ENCODE measurements around the gene AMBP. TPM values are rescaled to one million over a fixed set of nuclear protein-coding genes. Genes with fewer than 3 reads are reported as not detected.

AMBP gene
- polyA plus RNA-seq, 4 donors = 1.1 to 28.3 (median 1.6) TPM

GRCh38 chr9:114035221-114035844 is 42.8 kb downstream of the AMBP start:
- DNase-seq (ENCODE audit: low read depth in 4 of 4, low spot score in 2 of 4) = no peak

GRCh38 chr9:114034661-114035062 is 43.4 kb downstream of the AMBP start:
- no peak for DNase-seq (ENCODE audit: low read depth in 4 of 4, low spot score in 2 of 4)

GRCh38 chr9:114034196-114034595 is 43.9 kb downstream of the AMBP start:
- no peak for DNase-seq (ENCODE audit: low read depth in 4 of 4, low spot score in 2 of 4)

GRCh38 chr9:114033397-114034103 is 44.5 kb downstream of the AMBP start:
- no peak for DNase-seq (ENCODE audit: low read depth in 4 of 4, low spot score in 2 of 4)

- DNase-seq (ENCODE audit: low read depth in 4 of 4, low spot score in 2 of 4) = no peak
Measured at GRCh38 chr9:114031948-114032840, 45.9 kb downstream of the AMBP start.

GRCh38 chr9:114031037-114031630 is 47.0 kb downstream of the AMBP start:
- no peak for DNase-seq (ENCODE audit: low read depth in 4 of 4, low spot score in 2 of 4)

GRCh38 chr9:114030364-114030763 is 47.7 kb downstream of the AMBP start:
- DNase-seq (ENCODE audit: low read depth in 4 of 4, low spot score in 2 of 4) = no peak

GRCh38 chr9:114029311-114030170 is 48.6 kb downstream of the AMBP start:
- no peak for DNase-seq (ENCODE audit: low read depth in 4 of 4, low spot score in 2 of 4)

GRCh38 chr9:114028646-114029045 is 49.5 kb downstream of the AMBP start:
- no peak for DNase-seq (ENCODE audit: low read depth in 4 of 4, low spot score in 2 of 4)

- no peak for DNase-seq (ENCODE audit: low read depth in 4 of 4, low spot score in 2 of 4)
Measured at GRCh38 chr9:114027863-114028465, 50.1 kb downstream of the AMBP start.

GRCh38 chr9:114027159-114027862 is 50.8 kb downstream of the AMBP start:
- no peak for DNase-seq (ENCODE audit: low read depth in 4 of 4, low spot score in 2 of 4)

- no peak for DNase-seq (ENCODE audit: low read depth in 4 of 4, low spot score in 2 of 4)
Measured at GRCh38 chr9:114026335-114026734, 51.8 kb downstream of the AMBP start.

- DNase-seq (ENCODE audit: low read depth in 4 of 4, low spot score in 2 of 4) = no peak
Measured at GRCh38 chr9:114025760-114026159, 52.3 kb downstream of the AMBP start.

GRCh38 chr9:114025196-114025753 is 52.8 kb downstream of the AMBP start:
- no peak for DNase-seq (ENCODE audit: low read depth in 4 of 4, low spot score in 2 of 4)

GRCh38 chr9:114023961-114024360 is 54.1 kb downstream of the AMBP start:
- no peak for DNase-seq (ENCODE audit: low read depth in 4 of 4, low spot score in 2 of 4)

GRCh38 chr9:114021578-114021977 is 56.5 kb downstream of the AMBP start:
- no peak for DNase-seq (ENCODE audit: low read depth in 4 of 4, low spot score in 2 of 4)

GRCh38 chr9:114017741-114018715 is 60.1 kb downstream of the AMBP start:
- DNase-seq (ENCODE audit: low read depth in 4 of 4, low spot score in 2 of 4) = no peak

All from left renal cortex interstitium (tissue), 4 donors.